A673 (cell line): ENCODE results near the gene ADAMTSL1. TPM values are rescaled to one million over a fixed set of nuclear protein-coding genes. Genes with fewer than 3 reads are reported as not detected.

ENCODE experiments used
- BruUV-seq: library from RNA; stranded (reverse); fragments of 400-500 nt; replicated peaks from 2 replicates; lab custom pipeline; 2021; lab: Mats Ljungman, UMichigan
- CTCF ChIA-PET: fragments of 300-600 bp; sonication (Branson Sonifier 250); formaldehyde crosslinking; loops from one replicate; lab custom pipeline; 2022; ENCODE audit warnings: antibody characterized with exemption; lab: Charles Lee
- POLR2A ChIA-PET: fragments of 300-600 bp; sonication (Branson Sonifier 250); formaldehyde crosslinking; loops from one replicate; lab custom pipeline; 2022; ENCODE audit warnings: antibody characterized with exemption; ENCODE audit not compliant: low non-redundant PET; lab: Charles Lee
- DNase-seq: peaks from one replicate; pipeline ENCODE4 v3.0.0-alpha.2; 2015; ENCODE audit warnings: low spot score
- H3K27ac ChIP-seq: fragments of 200-600 bp; sonication (generic); 2 replicates; pipeline ENCODE4 v1.5.1; 2016; ENCODE audit warnings: mixed run types, low read depth, mild to moderate bottlenecking, mixed read lengths, antibody characterized with exemption, low read length; ENCODE audit not compliant: poor library complexity, severe bottlenecking
- H3K27me3 ChIP-seq: fragments of 200-600 bp; sonication (generic); replicated peaks from 2 replicates; pipeline ENCODE4 v1.6.1; 2017; ENCODE audit warnings: mixed run types, low read depth, mild to moderate bottlenecking, mixed read lengths, antibody characterized with exemption, low read length; ENCODE audit not compliant: insufficient read depth, poor library complexity
- H3K36me3 ChIP-seq: fragments of 200-600 bp; sonication (generic); 2 replicates; pipeline ENCODE4 v1.6.1; 2016; ENCODE audit warnings: mixed run types, mild to moderate bottlenecking, mixed read lengths, antibody characterized with exemption, low read length; ENCODE audit not compliant: insufficient read depth, poor library complexity, severe bottlenecking
- H3K4me1 ChIP-seq: fragments of 200-600 bp; sonication (generic); 2 replicates; pipeline ENCODE4 v1.6.1; 2017; ENCODE audit warnings: mixed run types, mild to moderate bottlenecking, mixed read lengths, antibody characterized with exemption, low read length; ENCODE audit not compliant: insufficient read depth, poor library complexity, severe bottlenecking
- H3K4me3 ChIP-seq: fragments of 200-600 bp; sonication (generic); 2 replicates; pipeline ENCODE4 v1.5.1; 2016; ENCODE audit warnings: low read depth, mixed run types, mild to moderate bottlenecking, mixed read lengths, low read length; ENCODE audit not compliant: poor library complexity, severe bottlenecking
- H3K9me3 ChIP-seq: fragments of 200-600 bp; sonication (generic); 2 replicates; pipeline ENCODE4 v1.6.1; 2016; ENCODE audit warnings: mixed run types, low read depth, mild to moderate bottlenecking, mixed read lengths, antibody characterized with exemption, low read length; ENCODE audit not compliant: poor library complexity, severe bottlenecking
- CTCF ChIP-seq: fragments of 300-800, 200-600 bp; sonication (generic); conservative IDR thresholded peaks from 2 replicates; pipeline ENCODE4 v1.5.1; 2017; ENCODE audit warnings: low read depth, mild to moderate bottlenecking, antibody characterized with exemption, low read length, moderate library complexity, mixed read lengths
- EZH2 ChIP-seq: fragments of 200-600 bp; sonication (generic); IDR thresholded peaks from 2 replicates; pipeline ENCODE4 v1.6.1; 2017; ENCODE audit warnings: borderline replicate concordance, low read depth, mild to moderate bottlenecking, mixed read lengths, antibody characterized with exemption, low read length; ENCODE audit not compliant: poor library complexity, severe bottlenecking
- intact Hi-C: fragments of 100-400 bp; cut with micrococcal nuclease; formaldehyde crosslinking; loops from one replicate; pipeline ENCODE4 v1.10.0; 2022; ENCODE audit not compliant: unreplicated experiment
- total RNA-seq: library from RNA; stranded (reverse); gene quantifications from 2 replicates; pipeline ENCODE4 v1.2.3, GENCODE V29; 2021

ADAMTSL1 gene
- total RNA-seq, 1 experiment from 2014 or later, result not detected

GRCh38 chr9:18543406-18544192, 69.6 kb downstream of the ADAMTSL1 start:
- intact Hi-C loops, result no loop called here
- H3K27ac ChIP-seq, result no peak overlapping the region
- no peak for TF ChIP-seq EZH2
- no peak for TF ChIP-seq CTCF
- H3K36me3 ChIP-seq, result no peaks in the 10 kb centered on the region
- H3K4me3 ChIP-seq, result no peak overlapping the region
- BruUV-seq, result no TSS peak
- POLR2A ChIA-PET, result no interaction called here
- no peak for DNase-seq
- CTCF ChIA-PET, result no interaction called here
- no peaks in the 10 kb centered on the region for H3K27me3 ChIP-seq
- H3K9me3 ChIP-seq, result no peaks in the 10 kb centered on the region
- no peaks in the 10 kb centered on the region for H3K4me1 ChIP-seq

GRCh38 chr9:18544456-18544855, 70.5 kb downstream of the ADAMTSL1 start:
- CTCF ChIA-PET, result no interaction called here
- intact Hi-C loops, result no loop called here
- Histone ChIP-seq H3K9me3 (no peaks in the 10 kb centered on the region), H3K36me3 (no peaks in the 10 kb centered on the region), H3K4me3 (no peak overlapping the region), H3K27me3 (no peaks in the 10 kb centered on the region), H3K4me1 (no peaks in the 10 kb centered on the region), H3K27ac (no peak overlapping the region)
- TF ChIP-seq EZH2, result no peak
- TF ChIP-seq CTCF, result no peak
- DNase-seq, result no peak
- POLR2A ChIA-PET, result no interaction called here
- no TSS peak for BruUV-seq

- intact Hi-C loops, result no loop called here
- Histone ChIP-seq H3K27ac (no peak overlapping the region), H3K9me3 (no peaks in the 10 kb centered on the region), H3K4me3 (no peak overlapping the region), H3K36me3 (no peaks in the 10 kb centered on the region), H3K4me1 (no peaks in the 10 kb centered on the region), H3K27me3 (no peaks in the 10 kb centered on the region)
- no TSS peak for BruUV-seq
- POLR2A ChIA-PET, result no interaction called here
- TF ChIP-seq CTCF, result no peak
- TF ChIP-seq EZH2, result no peak
- no peak for DNase-seq
- CTCF ChIA-PET, result no interaction called here
These were observed 71.8 kb downstream of the ADAMTSL1 start for GRCh38 chr9:18545636-18546360.
